NCI-H2196 (cell line): ENCODE data around the gene MLF2.
"Not testable (repeated sequence)": the region's sequence is repeated elsewhere in the genome, so short reads cannot be mapped to it uniquely, and the experiment has no call there.

Experiments used
- DNase-seq: peaks from one replicate; lab custom pipeline; 2025; ENCODE audit not compliant: unreplicated experiment; lab: John Stamatoyannopoulos, UW

Gene MLF2

DNA sequence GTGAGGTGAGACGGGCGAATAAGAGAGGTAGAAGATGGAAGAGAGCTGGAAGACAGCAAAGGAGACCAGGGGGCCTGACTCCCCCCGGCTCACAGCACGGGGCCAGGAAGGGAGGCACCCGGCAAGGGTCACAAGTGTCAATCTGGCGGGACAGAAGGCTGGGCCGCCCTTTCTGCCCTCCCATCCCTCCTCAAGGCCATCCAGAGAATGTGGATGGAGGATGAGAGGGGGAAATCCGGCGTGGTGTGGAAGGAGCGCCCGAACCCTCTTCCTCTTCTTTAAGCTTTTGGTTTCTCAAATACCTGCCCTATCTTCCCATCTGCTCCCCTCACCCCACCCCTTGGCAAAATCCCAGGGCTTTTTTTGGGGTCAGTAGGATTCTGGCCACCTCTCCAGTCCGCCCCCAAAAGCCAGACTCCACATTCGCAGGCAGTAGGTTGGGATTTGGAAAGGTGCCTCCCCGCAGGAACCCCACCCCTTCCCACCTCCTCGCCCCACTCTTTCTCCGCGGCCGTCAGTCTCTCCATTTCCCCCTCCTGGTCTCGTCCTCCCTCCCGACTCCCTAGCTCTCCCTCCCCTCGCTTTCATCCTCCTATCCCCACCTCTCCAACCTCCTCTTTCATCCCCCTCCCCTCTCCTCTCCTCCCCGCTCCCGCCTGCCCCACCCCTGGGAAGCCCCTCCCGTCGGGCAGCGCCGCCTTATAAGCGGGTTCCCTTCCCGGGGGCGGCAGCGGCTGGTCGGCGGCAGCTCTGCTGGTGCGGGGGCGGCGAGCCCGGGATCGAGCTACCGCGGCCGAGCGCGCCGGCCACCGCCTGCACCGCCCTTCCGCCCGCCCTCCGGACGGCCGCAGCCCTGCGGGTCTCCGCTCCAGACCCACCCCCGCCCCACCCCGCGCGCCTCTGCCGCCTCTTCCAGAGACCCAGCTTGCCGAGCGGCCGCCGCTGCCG lies 13.0 kb upstream of the MLF2 start, which contains the start of gene PTMS:
Gene PTMS, plus strand, starts transcription at position 730 of the 948 bp plus-strand sequence. CDS start 343 bp downstream, outside the sequence.
- peak; percentile 71 for DNase-seq

DNA sequence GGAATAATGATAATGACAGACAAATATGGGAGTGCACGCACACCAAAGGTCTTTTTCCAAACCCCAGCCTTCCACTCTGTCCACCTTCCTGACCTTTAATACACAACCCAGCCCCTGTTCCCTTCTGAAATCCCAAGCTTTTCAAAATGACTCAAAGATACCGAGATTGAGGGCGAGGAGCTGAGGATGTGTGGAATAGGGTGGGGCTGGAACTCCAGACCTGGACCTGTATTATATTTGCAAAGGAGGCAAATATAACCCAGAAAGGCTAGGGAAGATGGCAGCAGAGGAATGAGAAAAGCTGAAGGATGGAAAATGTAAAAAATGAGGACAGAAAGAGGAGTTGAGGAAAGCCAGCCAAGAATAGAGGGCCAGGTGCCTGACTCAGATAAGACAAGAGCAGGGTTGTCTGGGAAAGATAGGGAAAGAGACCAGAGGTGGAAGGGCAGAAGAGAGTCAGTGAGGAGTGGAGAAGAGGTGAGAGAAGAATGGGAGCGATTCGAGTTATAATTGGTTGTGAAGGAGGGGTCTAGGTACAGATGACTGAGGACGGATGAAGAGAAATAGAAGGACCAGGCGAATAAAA lies 12.2 kb upstream of the MLF2 start:
- no peak for DNase-seq

DNA sequence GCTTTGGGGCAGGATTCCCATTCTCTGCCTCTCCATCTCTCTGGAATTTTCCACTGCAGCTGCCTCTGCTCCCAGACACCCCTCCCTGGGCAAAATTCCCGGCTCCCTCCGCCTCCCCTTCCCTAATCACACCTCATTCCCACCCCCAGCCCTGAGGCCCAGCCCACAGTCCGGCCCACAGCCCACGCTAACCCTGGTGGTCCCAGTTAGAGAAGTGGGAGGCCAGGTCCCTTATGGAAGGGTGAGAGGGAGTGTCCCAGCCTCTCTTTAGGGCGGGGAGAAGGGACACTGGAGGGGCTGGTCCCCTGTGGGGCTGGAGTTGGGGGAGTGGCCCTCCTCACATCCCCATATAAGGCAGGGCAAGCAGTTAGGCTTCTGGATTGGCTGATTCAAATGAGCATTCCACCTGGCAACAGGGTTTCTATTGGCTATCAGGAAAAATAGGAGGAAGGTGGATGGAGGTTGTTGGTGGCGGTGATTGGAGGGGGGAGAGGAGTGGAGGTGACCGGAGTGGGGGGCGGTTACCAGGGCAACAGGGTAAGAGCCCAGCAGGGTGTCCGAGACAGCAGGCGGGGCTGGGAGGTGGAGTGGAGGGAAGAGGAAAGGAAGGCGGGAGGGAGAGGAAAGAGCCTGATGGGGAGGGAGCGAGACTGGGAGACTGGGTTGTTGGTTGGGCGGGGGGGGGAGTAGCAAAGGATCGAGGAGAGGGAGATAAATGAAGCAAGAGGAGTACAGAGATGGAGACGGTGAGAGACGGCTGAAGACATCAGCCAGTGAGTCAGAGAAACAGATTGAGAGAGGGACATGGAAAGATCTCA lies 11.3 kb upstream of the MLF2 start:
- DNase-seq, result peak; percentile 83

DNA sequence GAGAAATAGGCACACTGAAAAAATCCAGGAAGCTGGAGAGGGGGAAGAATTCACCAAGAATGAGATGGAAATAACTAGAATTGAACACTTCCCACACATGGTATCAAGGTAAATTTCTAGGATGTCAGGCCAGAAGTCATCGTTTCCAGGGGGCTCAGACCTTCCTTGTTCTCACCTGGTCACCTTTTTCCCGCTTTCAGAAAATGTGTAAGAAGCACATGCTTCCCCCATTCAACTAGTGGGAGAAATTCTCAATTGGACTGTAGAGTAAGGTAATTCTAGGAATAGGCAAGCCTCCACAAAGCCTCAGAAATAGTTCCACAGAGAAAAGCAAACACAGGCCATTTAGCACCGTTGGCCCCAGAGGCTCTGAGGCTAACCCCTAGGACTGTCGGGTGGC lies 10.4 kb upstream of the MLF2 start:
- DNase-seq, result no peak

DNA sequence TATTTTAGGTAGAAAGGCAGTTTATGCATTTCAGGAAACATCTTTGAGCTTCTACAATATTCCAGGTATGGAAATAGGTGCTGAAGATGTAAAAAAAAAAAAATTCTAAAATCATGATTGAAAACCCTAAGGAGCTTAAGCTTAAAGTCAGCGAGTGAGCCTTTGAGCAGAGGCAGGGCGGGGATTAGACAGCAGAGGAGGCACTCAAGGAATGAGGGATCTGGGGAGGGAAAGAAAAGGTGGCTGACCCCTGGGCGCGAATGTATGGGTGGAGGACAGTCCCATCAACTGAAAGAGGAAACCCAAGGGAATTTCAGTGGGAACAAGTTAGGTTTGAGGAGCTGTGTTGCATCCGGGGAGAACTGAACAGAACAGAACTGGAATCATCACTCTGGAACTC lies 6.8 kb upstream of the MLF2 start:
- no peak for DNase-seq

DNA sequence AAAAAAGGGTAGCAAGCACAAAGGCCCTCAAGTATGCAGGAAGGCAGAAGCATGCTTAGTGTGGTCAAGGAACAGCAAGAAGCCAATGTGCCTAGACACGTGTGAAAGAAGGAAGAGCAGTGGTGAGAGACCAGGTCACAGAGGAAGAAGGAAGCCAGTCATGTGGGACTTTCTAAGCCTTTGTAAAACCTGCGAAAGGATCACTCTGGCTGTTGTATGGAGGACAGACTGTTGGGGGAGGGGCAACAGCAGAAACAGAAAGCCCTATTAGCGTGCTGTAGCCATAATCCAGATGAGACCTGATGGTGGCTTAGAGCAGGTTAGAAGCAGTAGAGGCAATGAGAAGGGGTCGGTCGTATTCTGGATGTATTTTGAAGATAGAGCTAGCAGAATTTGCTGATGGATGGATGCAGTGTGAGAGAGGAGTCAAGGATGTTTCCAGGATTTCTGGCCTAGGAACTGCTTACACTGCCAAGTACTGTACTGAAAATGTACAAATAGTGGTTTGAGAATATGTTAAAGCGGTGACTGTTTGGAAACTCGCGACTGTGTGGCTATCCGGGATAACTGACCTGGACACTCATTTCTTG lies 5.7 kb upstream of the MLF2 start:
- DNase-seq, result no peak

DNA sequence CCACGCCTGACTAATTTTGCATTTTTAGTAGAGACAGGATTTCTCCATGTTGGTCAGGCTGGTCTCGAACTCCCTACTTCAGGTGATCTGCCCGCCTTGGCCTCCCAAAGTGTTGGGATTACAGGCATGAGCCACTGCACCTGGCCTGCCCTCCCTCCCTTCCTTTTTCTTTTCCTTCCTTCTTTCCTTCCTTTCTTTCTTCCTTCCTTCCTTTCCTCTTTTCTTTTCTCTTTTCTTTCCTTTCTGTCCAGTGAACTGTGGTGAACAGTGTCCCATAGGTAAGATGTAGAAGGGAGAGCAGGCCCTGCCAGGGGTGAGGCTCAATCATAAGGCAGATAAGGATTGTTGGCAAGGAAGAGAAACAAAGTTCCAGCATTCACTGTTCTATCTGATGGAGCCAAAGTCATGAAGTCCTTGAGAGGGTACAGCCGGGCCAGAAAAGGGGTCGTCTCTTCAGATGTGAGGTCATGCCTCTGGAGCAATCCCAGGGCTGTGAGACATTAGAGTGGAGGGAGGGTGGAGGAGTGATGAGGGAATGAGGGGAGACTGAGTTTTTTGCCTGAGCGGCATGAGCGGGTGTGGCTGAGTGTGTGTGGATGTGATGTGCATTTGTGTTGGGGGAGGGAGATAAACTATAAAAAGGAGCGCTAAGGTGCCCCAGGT lies 4.2 kb upstream of the MLF2 start:
- no peak for DNase-seq

DNA sequence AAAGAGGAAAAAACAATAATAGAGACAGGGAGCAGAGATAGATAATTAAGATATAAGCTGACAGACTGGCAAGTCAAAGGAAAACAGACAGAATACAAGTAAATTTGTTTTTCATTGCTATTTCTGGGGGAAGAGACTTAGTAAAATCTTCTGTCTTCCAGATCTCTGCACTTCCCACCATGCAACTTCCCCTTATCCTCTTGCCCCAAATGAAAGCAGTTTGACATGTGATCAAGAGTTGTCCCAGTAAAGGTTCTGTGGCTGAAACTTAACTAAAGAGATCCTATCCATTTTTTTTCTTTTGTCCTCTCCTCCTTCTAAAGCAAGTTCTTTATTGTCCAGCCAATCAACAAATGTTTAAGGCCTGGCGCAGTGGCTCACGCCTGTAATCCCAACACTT lies 1.5 kb upstream of the MLF2 start:
- DNase-seq, result no peak

DNA sequence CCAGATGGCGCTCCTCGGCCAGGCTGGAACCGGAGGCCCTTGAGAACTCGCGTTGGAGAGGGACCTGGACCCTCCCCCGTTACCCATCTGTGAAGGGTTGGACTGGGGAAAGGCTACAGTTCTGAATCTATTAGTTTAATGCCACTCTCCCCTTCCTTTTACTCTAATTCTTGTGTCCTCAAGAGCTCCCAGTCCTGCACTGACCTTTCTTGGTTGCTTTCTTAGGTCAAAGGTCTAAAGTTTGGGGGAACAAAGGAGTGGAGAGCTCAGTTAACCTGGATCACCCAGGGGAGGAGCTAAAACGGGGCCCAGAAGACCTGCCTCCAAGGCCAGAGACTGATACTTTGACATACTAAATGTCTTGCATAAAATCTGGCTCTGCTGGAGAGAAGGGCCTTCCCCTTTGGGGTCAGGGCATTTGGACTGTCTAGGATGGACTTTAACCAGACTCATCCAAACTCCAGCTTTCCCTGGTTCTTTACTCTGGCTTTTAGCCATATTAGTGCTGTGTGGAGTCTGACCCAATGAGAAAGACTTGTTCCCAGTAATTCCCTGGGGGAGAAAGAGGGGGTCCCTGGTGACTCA lies 923 bp upstream of the MLF2 start:
- no peak for DNase-seq

DNA sequence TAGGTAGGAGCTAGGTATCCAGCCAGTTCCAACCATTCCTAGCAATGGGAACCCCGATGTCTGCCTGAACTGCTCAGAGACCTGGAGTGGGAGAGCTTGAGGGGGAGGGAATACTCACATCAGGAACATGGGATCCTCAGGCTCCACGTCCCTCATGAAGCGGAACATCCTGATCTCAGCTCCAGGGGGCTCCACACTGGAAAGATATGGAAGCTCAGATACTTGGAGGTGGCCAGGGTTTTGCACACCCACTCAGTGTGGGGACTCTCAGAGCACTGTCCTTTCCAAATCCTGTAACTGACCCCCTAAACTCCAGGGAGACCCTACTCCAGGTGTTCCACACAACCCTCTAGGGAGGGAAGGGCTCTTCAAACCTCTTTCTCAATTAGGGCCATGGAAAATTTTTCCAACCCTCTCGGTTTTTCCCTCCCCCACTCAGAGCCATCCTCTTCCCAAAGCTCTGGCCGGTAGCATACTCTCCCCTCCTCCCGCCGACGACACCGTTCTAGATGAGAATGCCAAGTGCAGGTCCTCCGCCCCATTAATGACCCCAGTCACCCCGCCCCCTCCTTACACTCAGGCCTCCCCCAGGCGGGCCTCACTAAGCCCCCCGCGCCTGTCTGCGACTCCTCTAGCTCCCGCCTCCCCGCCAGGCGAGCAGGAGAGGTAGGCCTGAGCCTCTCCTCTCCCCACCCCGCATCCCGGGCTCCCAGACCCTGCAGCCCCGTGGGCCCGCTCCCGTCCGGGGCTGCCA lies 597 bp downstream of the MLF2 start:
- DNase-seq, result no peak

DNA sequence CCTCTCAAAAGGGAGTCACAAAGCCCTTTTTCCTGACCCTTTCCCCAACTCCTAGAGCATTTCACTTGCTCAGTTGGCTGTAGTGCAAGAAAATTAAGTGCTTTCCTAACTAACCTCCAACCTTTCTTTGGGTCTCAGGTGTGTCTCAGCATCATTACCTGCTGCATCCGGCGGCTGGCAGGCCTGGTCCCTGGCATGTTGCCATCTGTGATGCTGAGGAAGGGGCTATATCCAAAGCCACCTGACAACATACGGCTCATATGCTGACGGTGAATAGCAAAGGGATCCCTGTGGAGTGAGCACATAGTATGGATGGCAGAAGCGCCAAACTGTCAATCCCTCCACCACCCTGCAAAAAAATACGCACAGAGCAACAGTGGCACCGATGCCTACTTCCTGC lies 1.2 kb downstream of the MLF2 start:
- DNase-seq, result no peak

DNA sequence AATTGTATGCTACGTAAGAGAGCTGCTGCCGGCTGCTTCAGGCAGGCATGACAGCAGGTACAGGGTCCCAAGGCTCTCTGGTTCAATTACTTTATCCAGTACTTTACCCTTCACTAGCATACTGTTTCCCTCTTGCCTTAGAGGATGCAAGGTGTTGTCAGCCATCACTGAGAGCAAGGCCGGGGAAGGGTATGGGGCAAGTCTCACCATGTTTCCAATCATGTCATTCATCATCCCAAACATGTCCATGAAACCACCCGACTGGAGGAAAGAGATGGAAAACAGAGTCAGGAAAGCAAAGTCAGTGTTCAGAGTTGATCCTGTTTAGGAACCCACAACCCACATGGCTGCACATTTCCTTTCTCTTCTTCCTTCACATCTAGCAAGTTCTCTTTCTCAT lies 2.4 kb downstream of the MLF2 start:
- DNase-seq, result no peak

DNA sequence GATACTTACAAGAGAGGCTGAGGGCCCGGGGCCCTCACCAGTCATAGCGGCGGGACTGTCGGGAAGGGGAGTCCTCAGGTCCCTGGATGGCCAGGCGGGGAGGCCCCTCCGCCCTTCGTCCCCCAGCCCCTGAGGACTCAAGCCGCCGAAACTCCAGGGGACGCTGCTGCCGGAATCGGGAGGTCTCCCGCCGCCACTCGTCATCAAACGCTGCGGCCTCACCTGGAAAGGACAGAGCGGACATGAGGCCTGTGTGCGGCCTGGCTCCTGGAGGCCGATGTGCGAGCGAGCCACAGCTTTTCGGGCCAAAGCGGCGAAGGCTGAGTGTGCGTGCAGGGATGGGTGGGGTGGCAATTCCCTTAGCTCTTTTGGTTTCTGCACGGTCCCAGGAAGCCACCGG lies 4.2 kb downstream of the MLF2 start:
- DNase-seq, result no peak

DNA sequence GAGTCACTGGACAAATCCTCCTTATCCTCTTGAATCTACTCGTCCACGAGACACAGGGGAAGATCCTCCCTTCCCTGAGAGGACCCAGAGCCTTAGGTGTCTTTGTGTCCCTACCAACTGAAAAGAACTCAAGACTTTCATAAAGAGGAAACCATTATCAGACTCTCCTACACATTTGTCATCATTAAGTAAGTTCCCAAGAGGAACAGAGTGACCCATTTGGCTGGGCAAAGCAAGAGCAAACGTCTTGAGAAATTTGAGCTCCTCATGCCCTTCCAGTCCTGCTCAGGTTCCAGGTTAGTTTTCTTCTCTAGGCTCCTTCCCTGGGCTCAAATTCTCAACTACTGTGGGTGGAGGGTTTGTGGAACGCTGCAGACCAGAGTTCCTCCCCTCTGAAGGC lies 5.7 kb downstream of the MLF2 start:
- no peak for DNase-seq

DNA sequence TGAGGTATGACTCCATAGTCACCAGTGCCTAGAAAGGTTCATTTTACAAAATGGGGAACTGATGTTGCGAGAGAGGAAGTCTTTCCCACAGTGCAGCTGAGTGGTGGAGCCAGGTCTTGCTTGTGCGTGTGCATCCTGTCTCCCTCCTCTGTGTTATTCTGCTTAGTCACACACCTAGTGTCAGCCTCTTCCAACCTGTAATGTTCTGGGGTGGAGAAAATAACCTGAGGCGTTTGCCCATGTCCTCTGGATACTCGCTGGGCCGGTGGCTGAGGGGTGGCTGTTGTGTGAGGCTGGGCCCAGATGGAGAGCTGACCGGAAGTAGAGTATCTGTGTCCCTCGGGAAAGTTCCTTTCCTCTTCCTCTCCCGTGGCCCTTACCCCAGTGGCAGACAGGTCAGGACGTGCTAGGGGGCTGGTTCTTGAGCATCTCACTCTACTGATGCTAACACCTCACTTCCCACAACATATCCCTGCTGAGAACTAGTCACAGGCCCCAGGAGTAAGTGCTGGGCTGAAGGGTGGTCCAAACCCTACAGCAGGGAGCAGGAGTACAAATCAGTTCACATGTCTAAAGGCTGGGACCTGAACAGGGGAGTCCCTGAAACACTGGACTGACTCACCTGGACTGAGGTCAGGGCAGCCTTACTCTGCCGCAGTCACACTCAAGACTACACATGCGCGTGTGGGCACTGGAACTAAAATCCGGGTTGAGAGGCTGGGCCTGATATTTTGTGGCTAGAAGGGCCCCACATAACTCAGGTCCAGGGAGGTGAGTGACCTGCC lies 7.0 kb downstream of the MLF2 start:
- DNase-seq, result no peak

DNA sequence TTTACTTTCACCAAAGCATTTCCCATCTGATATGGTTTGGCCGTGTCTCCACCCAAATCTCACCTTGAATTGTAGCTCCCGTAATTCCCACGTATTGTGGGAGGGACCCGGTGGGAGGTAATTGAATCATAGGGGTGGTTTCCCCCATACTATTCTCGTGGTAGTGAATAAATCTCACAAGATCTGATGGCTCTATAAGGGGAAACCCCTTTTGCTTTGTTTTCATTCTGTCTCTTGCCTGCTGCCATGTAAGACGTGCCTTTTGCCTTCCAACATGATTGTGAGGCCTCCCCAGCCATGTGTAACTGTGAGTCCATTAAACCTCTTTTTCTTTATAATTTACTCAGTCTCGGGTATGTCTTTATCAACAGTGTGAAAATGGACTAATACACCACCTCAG lies 9.6 kb downstream of the MLF2 start:
- DNase-seq, result not testable (repeated sequence)

DNA sequence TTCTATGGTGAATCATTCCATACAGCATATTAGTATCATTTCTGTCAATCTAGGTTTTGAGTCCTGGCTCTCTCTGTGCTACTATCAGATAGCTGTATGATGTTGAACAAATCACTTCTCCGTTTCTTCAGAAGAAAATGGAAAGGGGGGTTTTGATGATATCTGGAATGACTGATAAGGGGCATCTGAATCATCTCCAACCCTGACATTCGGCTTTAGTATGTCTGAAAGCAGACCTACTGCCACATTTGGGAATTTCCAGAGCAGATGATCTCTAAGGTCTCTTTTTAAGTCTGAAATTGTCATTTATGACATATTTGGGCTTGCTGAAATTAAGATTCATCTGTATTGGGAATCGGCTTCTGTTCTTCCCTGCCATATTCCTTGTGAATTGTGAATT lies 10.1 kb downstream of the MLF2 start:
- DNase-seq, result no peak

DNA sequence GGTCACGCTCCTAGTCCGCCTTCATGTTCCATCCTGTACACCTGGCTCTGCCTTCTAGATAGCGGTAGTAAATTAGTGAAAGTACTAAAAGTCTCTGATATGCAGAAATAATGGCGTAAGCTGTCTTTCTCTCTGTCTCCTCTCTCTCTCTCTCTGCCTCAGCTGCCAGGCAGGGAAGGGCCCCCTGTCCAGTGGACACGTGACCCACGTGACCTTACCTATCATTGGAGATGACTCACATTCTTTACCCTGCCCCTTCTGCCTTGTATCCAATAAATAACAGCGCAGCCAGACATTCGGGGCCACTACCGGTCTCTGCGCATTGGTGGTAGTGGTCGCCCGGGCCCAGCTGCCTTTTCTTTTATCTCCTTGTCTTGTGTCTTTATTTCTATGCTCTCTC lies 10.9 kb downstream of the MLF2 start:
- DNase-seq, result not testable (repeated sequence)

DNA sequence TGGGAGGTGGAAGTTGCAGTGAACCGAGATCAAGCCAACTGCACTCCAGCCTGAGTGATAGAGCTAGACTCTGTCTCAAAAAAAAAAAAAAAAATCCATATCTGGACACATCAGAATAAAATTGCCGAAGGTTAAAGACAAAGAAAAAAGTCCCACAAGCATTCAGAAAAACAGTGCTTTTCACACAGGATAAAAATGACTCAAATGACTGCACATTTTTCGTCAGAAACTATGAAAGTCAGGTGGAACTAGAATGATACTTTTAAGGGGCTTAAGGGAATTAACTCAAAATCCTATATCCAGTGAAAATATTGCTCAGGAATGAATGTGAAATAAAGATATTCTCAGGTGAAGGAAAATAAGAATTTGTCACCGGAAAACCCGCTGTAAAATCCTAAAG lies 16.2 kb downstream of the MLF2 start:
- no peak for DNase-seq
